Mesenchymal stem cell (in vitro differentiated cells and primary cell): ENCODE results near the gene CASKIN1.

Experiments
- DNase-seq: peaks from one replicate; pipeline ENCODE4 v3.0.0-alpha.2; 2013
- H2AFZ ChIP-seq: one replicate; pipeline ENCODE4 v1.6.1; 2013; ENCODE audit warnings: low read depth, mild to moderate bottlenecking, control low read depth, inconsistent platforms, low read length, moderate library complexity
- H2AK5ac ChIP-seq: 2 replicates; pipeline ENCODE4 v1.6.1; 2013; ENCODE audit warnings: low read length, moderate library complexity, mild to moderate bottlenecking, inconsistent platforms; ENCODE audit not compliant: severe bottlenecking
- H2BK120ac ChIP-seq: one replicate; pipeline ENCODE4 v1.6.1; 2013; ENCODE audit warnings: low read depth, mild to moderate bottlenecking, inconsistent platforms, low read length, moderate library complexity
- H2BK12ac ChIP-seq, 2 experiments: one replicate each; pipeline ENCODE4 v1.6.1; 2013; ENCODE audit warnings: inconsistent platforms in 2 of 2, low read length in 2 of 2, mild to moderate bottlenecking in 2 of 2, moderate library complexity in 2 of 2, control low read depth in 1 of 2
- H2BK15ac ChIP-seq: one replicate; pipeline ENCODE4 v1.6.1; 2013; ENCODE audit warnings: mild to moderate bottlenecking, low read depth, inconsistent platforms; ENCODE audit not compliant: poor library complexity, severe bottlenecking
- H2BK5ac ChIP-seq: 2 replicates; pipeline ENCODE4 v1.6.1; 2013; ENCODE audit warnings: low read depth, mild to moderate bottlenecking, low read length, control low read depth, inconsistent platforms; ENCODE audit not compliant: poor library complexity, severe bottlenecking
- H3K14ac ChIP-seq, 2 experiments: one replicate each; pipeline ENCODE4 v1.6.1; 2013; ENCODE audit warnings: inconsistent platforms in 2 of 2, low read length in 2 of 2, control low read depth in 1 of 2, mild to moderate bottlenecking in 1 of 2, moderate library complexity in 1 of 2
- H3K18ac ChIP-seq, 2 experiments: one replicate each; pipeline ENCODE4 v1.6.1; 2013; ENCODE audit warnings: inconsistent platforms in 2 of 2, low read length in 2 of 2, control low read depth in 1 of 2, low read depth in 1 of 2, mild to moderate bottlenecking in 1 of 2
- H3K23ac ChIP-seq, 2 experiments: one replicate each; pipeline ENCODE4 v1.6.1; 2013; ENCODE audit warnings: inconsistent platforms in 2 of 2, low read length in 2 of 2, mild to moderate bottlenecking in 2 of 2, moderate library complexity in 2 of 2, control low read depth in 1 of 2
- H3K27ac ChIP-seq: 2 replicates; pipeline ENCODE4 v1.5.1; 2013; ENCODE audit warnings: mild to moderate bottlenecking, moderate library complexity, low read length, control low read depth, inconsistent platforms; ENCODE audit not compliant: poor library complexity, severe bottlenecking
- H3K27me3 ChIP-seq, 2 experiments: 2 replicates each; pipeline versions ENCODE4 v1.6.1 to v1.7.0; 2013; ENCODE audit warnings: low read length in 2 of 2, mild to moderate bottlenecking in 2 of 2, moderate library complexity in 2 of 2, control low read depth in 1 of 2, inconsistent platforms in 1 of 2; ENCODE audit not compliant: control insufficient read depth in 1 of 2, insufficient read depth in 1 of 2
- H3K36me3 ChIP-seq, 2 experiments: 2 replicates each; pipeline versions ENCODE4 v1.6.1 to v1.7.0; 2013; ENCODE audit warnings: low read length in 2 of 2, control low read depth in 1 of 2, inconsistent platforms in 1 of 2, low read depth in 1 of 2, mild to moderate bottlenecking in 1 of 2; ENCODE audit not compliant: insufficient read depth in 2 of 2, control insufficient read depth in 1 of 2
- H3K4ac ChIP-seq, 2 experiments: one replicate each; pipeline ENCODE4 v1.6.1; 2013; ENCODE audit warnings: inconsistent platforms in 2 of 2, low read length in 2 of 2, mild to moderate bottlenecking in 2 of 2, moderate library complexity in 2 of 2, control low read depth in 1 of 2, low read depth in 1 of 2
- H3K4me1 ChIP-seq: 2 replicates; pipeline ENCODE4 v1.6.1; 2013; ENCODE audit warnings: low read depth, low read length, control low read depth; ENCODE audit not compliant: control insufficient read depth, insufficient read depth
- H3K4me2 ChIP-seq: 2 replicates; pipeline ENCODE4 v1.6.1; 2013; ENCODE audit warnings: low read length, mild to moderate bottlenecking, inconsistent platforms; ENCODE audit not compliant: poor library complexity, severe bottlenecking
- H3K4me3 ChIP-seq, 2 experiments: 2 replicates each; pipeline versions ENCODE4 v1.5.1 to v1.7.0; 2013; ENCODE audit warnings: low read length in 2 of 2, mild to moderate bottlenecking in 2 of 2, control low read depth in 1 of 2, low read depth in 1 of 2; ENCODE audit not compliant: insufficient read depth in 1 of 2
- H3K79me1 ChIP-seq: replicated peaks from 2 replicates; pipeline ENCODE4 v1.6.1; 2013; ENCODE audit warnings: mild to moderate bottlenecking, control low read depth, low read length, inconsistent platforms; ENCODE audit not compliant: poor library complexity, severe bottlenecking
- H3K9ac ChIP-seq: 2 replicates; pipeline ENCODE4 v1.7.0; 2013; ENCODE audit warnings: mild to moderate bottlenecking, low read length, moderate library complexity
- H3K9me3 ChIP-seq: 2 replicates; pipeline ENCODE4 v1.7.0; 2013; ENCODE audit warnings: mild to moderate bottlenecking, low read length; ENCODE audit not compliant: control insufficient read depth
- H4K8ac ChIP-seq: one replicate; pipeline ENCODE4 v1.6.1; 2013; ENCODE audit warnings: inconsistent platforms, mild to moderate bottlenecking, low read length, moderate library complexity
- H4K91ac ChIP-seq: one replicate; pipeline ENCODE4 v1.6.1; 2013; ENCODE audit warnings: mild to moderate bottlenecking, low read length, inconsistent platforms
- whole genome bisulfite sequencing: methylation state at CpG from one replicate; pipeline ENCODE4 v1.1.7; 2013; ENCODE audit warnings: mixed read lengths; 5-methylcytosine and 5-hydroxymethylcytosine counted together

The CASKIN1 gene

GRCh38 chr16:2154533-2155090 is 41.8 kb downstream of the CASKIN1 start:
- no peaks in the 10 kb centered on the region for H3K9me3 ChIP-seq
- H3K4ac ChIP-seq = peak overlapping the region in 1 of 2 experiments; percentile 2
- no peak overlapping the region for H2BK12ac ChIP-seq
- no peak overlapping the region for H4K8ac ChIP-seq
- no peak overlapping the region for H2AK5ac ChIP-seq
- no peak overlapping the region for H3K23ac ChIP-seq
- 0% methylated on average over 23 of the region's 23 CpGs for WGBS
- H3K14ac ChIP-seq = peak overlapping the region in 1 of 2 experiments; percentile 84
- H2BK120ac ChIP-seq = no peak overlapping the region
- peak overlapping the region; percentile 40 for H3K4me2 ChIP-seq
- peak overlapping the region; percentile 84 to 97 for H3K4me3 ChIP-seq
- peak overlapping the region; percentile 95 for H3K9ac ChIP-seq
- H3K18ac ChIP-seq = peak overlapping the region; percentile 50 to 67
- H4K91ac ChIP-seq = peak overlapping the region; percentile 71
- H2AFZ ChIP-seq = no peak overlapping the region
- H3K79me1 ChIP-seq = no peaks in the 10 kb centered on the region
- H3K36me3 ChIP-seq = peaks cover 28 to 53% of the 10 kb centered on the region in 2 experiments
- H3K27me3 ChIP-seq = no peaks in the 10 kb centered on the region
- peak overlapping the region; percentile 50 for H3K27ac ChIP-seq
- no peak overlapping the region for H2BK15ac ChIP-seq
- H3K4me1 ChIP-seq = peaks cover 67% of the 10 kb centered on the region
- no peak overlapping the region for H2BK5ac ChIP-seq
- DNase-seq = no peak

- peaks cover 26 to 43% of the 10 kb centered on the region in 2 experiments for H3K36me3 ChIP-seq
- peak overlapping the region; percentile 56 for H3K27ac ChIP-seq
- H2BK5ac ChIP-seq = peak overlapping the region; percentile 53
- H3K4me2 ChIP-seq = peak overlapping the region; percentile 40
- H3K9me3 ChIP-seq = no peaks in the 10 kb centered on the region
- H2BK15ac ChIP-seq = no peak overlapping the region
- peak overlapping the region in 1 of 2 experiments; percentile 97 for H3K14ac ChIP-seq
- peak overlapping the region; percentile 76 for H4K91ac ChIP-seq
- H3K4me1 ChIP-seq = peaks cover 65% of the 10 kb centered on the region
- peak overlapping the region; percentile 70 to 75 for H3K4ac ChIP-seq
- H3K27me3 ChIP-seq = no peaks in the 10 kb centered on the region
- no peak overlapping the region for H2AFZ ChIP-seq
- 36% methylated on average over 24 of the region's 25 CpGs for WGBS
- H2BK12ac ChIP-seq = peak overlapping the region; percentile 42 to 45
- peak overlapping the region in 1 of 2 experiments; percentile 93 for H3K23ac ChIP-seq
- DNase-seq = no peak
- H2AK5ac ChIP-seq = peak overlapping the region; percentile 77
- H3K79me1 ChIP-seq = peaks cover 2% of the 10 kb centered on the region
- no peak overlapping the region for H2BK120ac ChIP-seq
- H3K4me3 ChIP-seq = peak overlapping the region; percentile 45 to 97
- peak overlapping the region; percentile 86 for H4K8ac ChIP-seq
- H3K9ac ChIP-seq = peak overlapping the region; percentile 95
- H3K18ac ChIP-seq = peak overlapping the region; percentile 68 to 79
Measured at GRCh38 chr16:2152695-2153506, 43.5 kb downstream of the CASKIN1 start.

GRCh38 chr16:2151188-2152091 is 45.0 kb downstream of the CASKIN1 start:
- no peak overlapping the region for H3K4ac ChIP-seq
- peak overlapping the region; percentile 11 for H3K27ac ChIP-seq
- peak overlapping the region in 1 of 2 experiments; percentile 21 for H3K18ac ChIP-seq
- WGBS = 64% methylated on average over 12 of the region's 13 CpGs
- no peak for DNase-seq
- H2BK15ac ChIP-seq = peak overlapping the region; percentile 13
- no peak overlapping the region for H2AFZ ChIP-seq
- H2AK5ac ChIP-seq = no peak overlapping the region
- peak overlapping the region in 1 of 2 experiments; percentile 44 for H3K4me3 ChIP-seq
- peak overlapping the region; percentile 95 for H3K9ac ChIP-seq
- no peak overlapping the region for H3K14ac ChIP-seq
- no peaks in the 10 kb centered on the region for H3K27me3 ChIP-seq
- H4K8ac ChIP-seq = no peak overlapping the region
- H3K9me3 ChIP-seq = no peaks in the 10 kb centered on the region
- H2BK12ac ChIP-seq = no peak overlapping the region
- no peak overlapping the region for H4K91ac ChIP-seq
- peaks cover 60% of the 10 kb centered on the region for H3K4me1 ChIP-seq
- peaks cover 24 to 40% of the 10 kb centered on the region in 2 experiments for H3K36me3 ChIP-seq
- peak overlapping the region; percentile 3 for H3K4me2 ChIP-seq
- no peak overlapping the region for H2BK120ac ChIP-seq
- H2BK5ac ChIP-seq = no peak overlapping the region
- H3K23ac ChIP-seq = peak overlapping the region in 1 of 2 experiments; percentile 53
- peaks cover 2% of the 10 kb centered on the region for H3K79me1 ChIP-seq
